Stimulated activated CD4-positive, alpha-beta T cell treated with anti-CD3 and anti-CD28 coated beads, Interleukin-15, amount 100 ng/mL, for 1 hour (primary cell): Measurements from ENCODE around the gene TOMM40L.
A peak's percentile ranks its signal among the peaks of the same experiment; 100 is the strongest.
"Not testable (repeated sequence)": the region's sequence is repeated elsewhere in the genome, so short reads cannot be mapped to it uniquely, and the experiment has no call there.

ENCODE experiments used
- DNase-seq, 2 donors: peaks; one replicate each; pipeline ENCODE4 v3.0.0-alpha.2; 2020; ENCODE audit warnings: low read depth in 1 of 2, low spot score in 1 of 2

Gene TOMM40L

DNA sequence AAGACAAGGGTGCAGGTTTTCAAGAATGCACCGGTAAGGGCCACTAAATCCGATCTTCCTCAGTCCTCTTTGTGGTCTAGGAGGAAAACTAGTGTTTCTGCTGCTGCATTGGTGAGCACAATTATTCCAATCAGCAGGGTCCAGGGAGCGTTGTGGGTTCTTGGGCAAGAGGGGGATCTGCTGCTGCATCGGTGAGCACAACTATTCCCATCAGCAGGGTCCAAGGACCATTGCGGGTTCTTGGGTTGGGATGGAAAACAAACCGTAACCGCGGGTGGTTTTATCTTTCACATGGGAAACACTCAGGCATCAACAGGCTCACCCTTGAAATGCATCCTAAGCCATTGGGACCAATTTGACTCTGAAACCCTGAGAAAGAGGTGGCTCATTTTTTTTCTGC is 25.7 kb downstream of the TOMM40L start:
- DNase-seq = no peak

DNA sequence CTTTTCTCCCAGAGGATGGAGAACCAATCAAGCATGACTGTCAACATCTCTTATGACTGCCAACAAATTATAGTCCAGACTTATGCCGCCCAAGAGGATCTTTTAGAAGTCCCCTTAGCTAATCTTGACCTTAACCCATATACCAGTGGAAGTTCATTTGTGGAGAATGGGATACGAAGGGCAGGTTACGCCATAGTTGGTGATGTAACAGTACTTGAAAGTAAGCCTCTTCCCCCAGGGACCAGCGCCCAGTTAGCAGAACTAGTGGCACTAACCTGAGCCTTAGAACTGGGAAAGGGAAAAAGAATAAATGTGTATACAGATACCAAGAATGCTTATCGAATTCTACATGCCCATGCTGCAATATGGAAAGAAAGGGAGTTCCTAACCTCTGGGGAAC is 29.4 kb downstream of the TOMM40L start:
- not testable (repeated sequence) for DNase-seq

DNA sequence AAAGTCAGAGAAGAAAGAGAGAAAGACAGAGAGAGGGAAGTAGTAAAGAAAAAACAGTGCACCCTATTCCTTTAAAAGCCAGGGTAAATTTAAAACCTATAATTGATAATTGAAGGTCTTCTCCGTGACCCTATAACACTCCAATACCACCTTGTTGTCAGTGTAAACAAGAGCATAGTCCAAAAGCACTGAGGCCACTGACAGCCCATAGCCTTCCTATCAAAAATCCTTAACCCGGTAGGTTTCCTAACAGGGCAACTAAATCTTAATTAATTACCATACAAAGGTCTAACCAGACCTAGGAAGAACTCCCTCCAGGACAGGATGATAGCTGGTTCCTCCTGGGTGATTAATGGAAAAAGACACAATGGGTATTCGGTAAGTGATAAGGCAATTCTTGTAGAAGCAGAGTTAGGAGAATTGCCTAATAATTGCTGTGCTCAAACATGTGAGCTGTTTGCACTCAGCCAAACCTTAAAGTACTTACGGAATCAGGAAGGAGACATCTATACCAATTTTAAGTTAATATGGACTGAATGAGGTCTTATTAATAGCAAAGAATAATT is 30.2 kb downstream of the TOMM40L start:
- DNase-seq = not testable (repeated sequence)

DNA sequence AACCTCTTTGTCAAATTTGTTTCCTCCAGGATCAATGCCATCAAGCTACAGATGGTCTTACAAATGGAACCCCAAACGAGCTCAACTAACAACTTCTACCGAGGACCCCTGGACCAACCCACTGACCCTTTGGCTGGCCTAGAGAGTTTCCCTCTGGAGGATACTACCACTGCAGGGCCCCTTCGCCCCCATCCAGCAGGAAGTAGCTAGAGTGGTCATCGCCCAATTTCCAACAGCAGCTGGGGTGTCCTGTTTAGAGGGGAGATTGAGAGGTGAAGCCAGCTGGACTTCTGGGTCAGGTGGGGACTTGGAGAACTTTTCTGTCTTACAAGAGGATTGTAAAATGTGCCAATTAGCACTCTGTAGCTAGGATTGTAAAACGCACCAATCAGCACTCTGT is 31.2 kb downstream of the TOMM40L start:
- not testable (repeated sequence) for DNase-seq

DNA sequence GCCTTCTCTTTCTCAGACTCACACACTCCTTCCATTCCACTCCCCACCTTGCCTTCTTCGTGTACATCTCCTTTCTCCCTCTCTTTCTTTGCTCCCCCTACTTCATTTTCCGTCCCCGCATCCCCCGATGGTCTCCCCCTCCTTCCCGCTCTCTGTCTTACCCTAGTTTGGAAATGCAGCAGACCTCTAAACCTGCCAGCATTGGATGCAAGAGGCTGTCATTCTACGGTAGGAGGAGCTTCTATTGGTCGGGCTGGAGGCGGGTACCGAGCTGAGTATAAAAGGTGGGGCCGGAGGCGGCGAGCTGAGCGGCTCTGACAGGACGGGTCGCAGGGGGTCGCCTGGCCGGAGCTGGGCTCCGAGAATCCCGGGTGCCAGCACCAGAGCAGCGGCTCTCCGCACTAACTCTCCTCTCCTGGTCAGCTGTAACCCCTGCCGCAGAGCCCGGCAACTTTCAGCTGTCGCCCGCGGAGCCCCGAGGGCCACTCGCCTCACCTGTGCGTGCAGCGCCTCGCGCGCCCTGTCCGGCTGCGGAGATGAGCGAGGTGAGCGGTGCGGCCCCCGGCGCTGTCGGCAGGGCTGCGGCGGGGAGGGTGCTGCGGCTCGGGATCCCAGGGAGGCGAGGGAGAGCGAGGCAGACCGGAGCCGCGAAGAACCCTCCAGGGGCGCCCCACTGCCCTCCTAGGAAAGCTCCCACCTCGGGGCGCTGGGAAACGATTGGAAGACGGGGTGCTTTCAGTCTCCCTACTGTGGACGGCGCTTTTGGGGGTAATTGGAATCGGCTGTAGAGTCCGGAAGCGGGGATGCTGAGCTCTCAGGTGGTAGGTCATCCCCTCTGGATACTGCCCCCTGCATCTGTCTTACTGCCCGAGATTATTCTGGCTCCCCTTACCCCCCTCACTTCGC is 32.8 kb downstream of the TOMM40L start, which contains the start of gene PCP4L1:
Gene PCP4L1, plus strand, starts transcription at position 307 of the 906 bp plus-strand sequence. Its CDS starts 230 bp downstream, at position 537.
- DNase-seq = peak in 1 of 2 donors; percentile 18

DNA sequence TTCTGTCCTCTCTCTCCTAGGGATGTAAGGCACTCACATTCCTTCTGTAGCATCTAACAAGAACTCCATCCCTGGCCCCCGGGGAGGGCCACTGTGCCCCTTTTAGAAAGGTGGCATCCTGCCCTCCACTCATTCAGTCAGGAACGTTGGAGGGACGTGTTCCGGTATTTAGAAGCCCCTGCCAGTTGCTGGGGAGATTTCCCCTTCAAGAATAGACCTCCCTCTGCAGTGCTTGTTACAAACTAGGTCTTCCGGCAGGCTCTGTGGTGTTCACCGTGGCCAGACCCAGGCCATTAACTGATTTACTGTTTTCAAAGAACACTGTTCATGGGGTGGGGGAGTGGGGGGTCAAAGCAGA is 33.5 kb downstream of the TOMM40L start:
- DNase-seq = no peak

DNA sequence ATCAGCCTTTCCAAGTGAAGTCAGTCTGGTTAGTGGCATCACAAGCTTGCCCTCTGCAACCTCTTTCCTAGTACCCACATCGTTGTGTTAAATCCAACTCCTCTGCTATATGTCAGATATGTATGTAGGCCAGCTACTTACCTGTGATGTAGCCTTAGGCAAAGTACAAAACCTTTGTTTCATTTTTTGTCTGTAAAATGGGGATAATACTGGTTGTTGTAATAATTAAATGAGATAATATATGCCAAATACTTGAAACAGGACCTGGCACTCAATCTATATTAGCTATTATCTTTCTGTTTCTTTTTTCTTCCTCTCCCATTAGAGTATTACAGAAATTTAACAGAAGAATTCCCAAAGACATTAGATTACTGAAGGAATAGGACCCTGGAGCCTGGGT is 33.9 kb downstream of the TOMM40L start:
- no peak for DNase-seq

DNA sequence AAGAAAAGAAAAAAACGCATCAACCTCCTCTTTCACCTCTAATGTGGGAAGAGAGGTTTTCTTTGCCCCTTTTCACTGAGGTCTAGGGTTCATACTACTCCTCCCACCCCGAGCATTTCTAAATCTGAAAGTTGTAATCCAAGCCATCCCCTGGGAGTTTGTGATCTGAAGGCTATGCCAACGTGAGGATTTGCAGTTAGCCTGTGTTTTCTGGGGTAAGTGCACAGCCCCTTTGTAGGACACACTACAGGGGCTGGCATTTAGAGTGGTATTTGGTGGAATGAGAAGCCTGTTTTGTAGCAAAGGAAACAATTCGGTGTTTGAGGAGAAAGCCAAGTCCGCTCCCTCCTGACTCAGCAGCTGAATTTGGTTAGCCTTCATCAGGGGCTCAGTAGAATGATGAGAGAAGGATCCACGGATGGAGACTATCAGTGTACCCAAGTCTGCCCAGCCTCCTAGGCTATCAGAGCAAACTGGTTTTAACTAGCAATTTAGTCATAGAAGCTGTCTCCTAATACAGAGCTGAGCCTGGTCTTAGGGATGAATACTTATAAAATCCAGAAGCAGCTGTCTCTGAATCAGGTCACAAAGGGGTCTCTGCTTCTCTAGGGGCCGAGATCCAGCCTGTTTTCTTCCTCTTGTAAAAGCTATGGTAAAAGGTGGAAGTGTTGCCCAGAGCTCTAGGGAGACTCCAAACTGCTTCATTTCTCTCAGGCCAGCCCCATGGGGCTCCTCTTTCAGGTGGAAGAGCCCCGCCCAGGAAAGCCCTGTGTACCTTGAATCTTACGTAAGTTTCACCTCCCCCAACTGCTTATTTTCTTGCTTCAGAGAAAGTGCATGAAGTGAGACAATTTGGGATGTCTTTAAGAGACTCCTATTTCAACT is 34.8 kb downstream of the TOMM40L start:
- no peak for DNase-seq

DNA sequence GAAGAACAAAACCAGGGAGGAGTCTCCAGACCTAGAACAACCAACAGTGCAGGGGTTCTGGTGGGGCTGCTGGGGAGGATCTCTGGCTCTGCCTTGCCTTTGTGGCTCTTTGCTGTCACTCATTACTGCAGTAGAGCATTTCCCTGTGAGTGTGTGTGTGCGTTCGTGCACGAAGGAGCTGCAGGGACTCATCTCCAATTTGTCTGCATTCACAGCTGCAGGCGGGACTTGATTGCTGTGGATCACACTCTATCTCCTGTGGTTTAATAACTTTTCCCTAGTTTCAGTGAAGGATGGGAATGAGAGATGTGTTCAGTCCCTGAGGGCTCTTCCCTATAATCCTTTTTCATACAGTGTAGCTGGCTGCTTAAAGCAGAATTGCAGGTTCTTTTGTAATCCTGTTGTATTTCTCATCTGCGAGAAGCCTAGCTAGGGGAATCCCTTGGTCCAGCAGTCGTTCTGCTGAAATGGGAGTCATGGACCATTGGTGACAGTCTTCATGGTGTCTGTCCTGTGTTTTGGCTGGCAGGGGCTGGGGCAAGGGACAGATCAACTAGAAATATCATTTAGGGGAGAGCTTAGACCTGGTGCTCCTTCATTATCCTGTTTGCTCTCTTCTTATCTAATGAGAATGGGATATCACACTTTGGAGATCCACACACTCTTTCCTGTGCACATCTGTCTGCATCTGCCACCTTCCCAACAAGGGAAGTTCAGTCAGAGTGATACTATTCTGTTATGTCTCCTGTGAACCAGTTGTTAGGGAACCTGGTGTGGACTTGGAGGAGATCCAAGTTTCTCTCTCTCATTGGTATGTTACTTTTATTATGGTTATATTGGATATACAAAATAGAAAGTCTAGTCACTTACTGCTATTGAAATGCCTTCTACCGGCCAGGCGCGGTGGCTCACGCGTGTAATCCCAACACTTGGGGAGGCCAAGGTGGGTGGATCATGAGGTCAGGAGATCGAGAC is 35.7 kb downstream of the TOMM40L start:
- DNase-seq = no peak

DNA sequence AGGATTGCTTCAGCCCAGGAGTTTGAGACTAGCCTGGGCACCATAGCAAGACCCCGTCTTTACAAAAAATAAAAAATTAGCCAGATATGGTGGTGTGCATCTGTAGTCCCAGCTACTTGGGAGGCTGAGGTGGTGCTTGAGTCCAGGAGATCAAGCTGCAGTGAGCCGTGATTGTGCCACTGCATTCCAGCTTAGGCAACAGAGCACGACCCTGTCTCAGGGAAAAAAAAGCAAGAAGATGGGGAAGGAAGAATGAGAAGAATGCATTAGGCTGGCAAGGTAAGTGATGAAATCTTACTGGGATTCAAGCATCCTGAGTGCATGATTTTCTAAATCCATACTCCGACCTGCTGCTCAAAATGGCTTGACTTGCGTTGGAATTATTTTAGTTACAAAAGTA is 39.4 kb downstream of the TOMM40L start:
- DNase-seq = no peak

DNA sequence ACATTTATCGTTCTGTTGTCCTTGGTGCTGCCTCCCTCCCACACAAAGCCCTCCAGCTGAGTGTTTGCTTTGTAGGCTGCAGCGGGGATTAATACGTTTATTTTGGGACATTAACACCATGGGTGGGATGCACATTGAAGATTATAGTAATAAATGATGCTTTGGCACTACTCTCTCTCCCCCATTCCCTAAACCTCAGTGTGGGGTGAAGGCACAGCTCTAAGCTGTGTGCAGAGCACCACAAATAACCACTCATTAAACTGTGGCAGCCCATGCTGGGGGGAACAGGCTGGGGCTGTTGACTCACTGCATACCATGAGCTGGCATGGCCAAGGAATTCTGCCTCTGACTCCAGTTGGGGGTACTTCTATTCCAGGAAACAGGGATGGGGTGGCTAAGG is 40.3 kb downstream of the TOMM40L start:
- DNase-seq = no peak

DNA sequence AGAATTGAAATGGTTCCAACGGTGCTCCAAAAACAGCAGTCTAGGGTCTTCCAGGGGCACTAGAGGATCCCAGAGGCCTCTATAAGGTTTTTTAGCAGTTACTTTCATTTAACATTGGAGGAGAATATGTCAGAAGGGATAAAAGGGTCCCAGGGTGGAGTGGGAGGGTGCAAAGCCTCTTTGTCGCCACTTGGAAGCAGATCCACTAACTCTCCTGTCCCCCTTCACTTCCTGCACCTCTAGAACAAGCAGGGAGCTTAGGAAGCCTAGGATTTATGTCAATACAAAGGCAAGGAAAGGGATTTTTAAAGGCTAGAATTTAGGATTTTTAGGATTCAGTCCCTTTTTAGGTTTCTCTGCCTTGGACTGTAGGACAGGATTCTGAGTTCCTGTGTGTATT is 41.0 kb downstream of the TOMM40L start:
- DNase-seq = no peak

DNA sequence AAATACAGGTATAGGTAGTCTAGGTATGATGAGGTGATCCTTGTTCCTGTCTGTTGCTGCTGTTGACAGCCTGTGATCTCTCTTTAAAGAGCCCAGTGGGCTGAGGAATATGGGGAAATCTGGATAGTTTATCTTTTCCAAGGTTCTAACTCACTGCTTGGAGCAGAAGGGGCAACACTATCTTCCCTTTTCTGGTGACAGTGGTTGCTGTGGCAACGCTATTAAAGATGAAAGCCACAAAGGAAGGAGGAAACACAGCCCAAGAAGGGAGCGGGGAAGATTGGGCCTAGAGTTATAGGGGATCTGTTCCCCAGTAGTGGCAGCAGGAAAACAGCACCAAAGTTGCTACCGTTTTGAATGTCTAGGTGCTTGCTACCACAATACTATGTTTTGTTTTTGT is 41.5 kb downstream of the TOMM40L start:
- DNase-seq = no peak

DNA sequence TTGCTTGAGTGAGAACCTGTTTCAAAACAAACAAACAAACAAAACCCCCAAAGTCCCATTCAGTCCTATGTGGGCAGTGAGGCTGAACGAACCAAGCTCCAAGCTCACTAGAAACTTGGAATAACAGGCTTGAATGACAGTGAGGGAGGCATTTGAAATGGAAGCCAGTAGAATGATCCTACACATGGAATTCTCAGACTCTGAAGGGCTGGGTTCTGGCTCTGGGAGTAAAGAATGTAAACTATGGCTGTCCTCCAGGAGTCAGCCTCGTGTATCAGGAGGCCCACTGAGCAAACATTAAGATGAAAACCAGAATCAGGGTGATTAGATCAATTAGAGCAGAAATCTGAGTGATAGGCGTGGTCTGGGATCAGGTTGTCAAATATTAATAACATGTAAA is 47.5 kb downstream of the TOMM40L start:
- no peak for DNase-seq

DNA sequence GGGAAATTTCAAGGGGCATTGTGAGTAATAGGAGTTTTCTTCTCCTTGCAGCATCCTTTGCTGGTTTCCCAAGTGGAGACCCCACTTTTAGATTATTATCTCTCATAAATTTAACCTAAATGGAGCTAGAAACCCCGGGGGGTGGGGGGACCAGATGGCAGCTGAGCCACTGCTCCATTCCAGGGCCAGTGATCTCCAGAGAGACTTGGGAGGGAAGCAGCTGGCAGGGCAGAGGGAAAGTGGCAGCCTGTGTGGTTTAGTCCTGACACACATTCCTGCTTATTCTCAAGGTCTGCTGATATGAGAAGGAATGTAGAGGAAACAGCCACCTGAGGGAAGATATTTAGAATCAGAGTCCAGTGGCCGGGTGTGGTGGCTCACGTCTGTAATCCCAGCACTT is 49.0 kb downstream of the TOMM40L start:
- DNase-seq = no peak
